Endodermal cell (in vitro differentiated cells): ENCODE measurements around the gene RPL29. TPM values are rescaled to one million over a fixed set of nuclear protein-coding genes. Genes with fewer than 3 reads are reported as not detected.

Source experiments
- DNase-seq: peaks from one replicate; pipeline ENCODE4 v3.0.0-alpha.2; 2017
- H3K27ac ChIP-seq: 2 replicates; pipeline ENCODE4 v1.5.1; 2013; ENCODE audit warnings: mild to moderate bottlenecking, low read depth, low read length, moderate library complexity
- H3K27me3 ChIP-seq: 2 replicates; pipeline ENCODE4 v1.6.1; 2013; ENCODE audit warnings: mild to moderate bottlenecking, low read length, moderate library complexity; ENCODE audit not compliant: insufficient read depth, control insufficient read depth, poor library complexity, severe bottlenecking
- H3K36me3 ChIP-seq: 2 replicates; pipeline ENCODE4 v1.7.0; 2013; ENCODE audit warnings: mild to moderate bottlenecking, low read length, moderate library complexity; ENCODE audit not compliant: control insufficient read depth, insufficient read depth
- H3K4me1 ChIP-seq: one replicate; pipeline ENCODE4 v1.7.0; 2013; ENCODE audit warnings: low read length; ENCODE audit not compliant: control insufficient read depth, insufficient read depth
- H3K4me3 ChIP-seq: 2 replicates; pipeline ENCODE4 v1.5.1; 2013; ENCODE audit warnings: mild to moderate bottlenecking, low read length, moderate library complexity
- H3K9ac ChIP-seq: 2 replicates; pipeline ENCODE4 v1.6.1; 2013; ENCODE audit warnings: mild to moderate bottlenecking, low read length, moderate library complexity; ENCODE audit not compliant: poor library complexity, severe bottlenecking; ENCODE audit errors: extremely low read depth
- H3K9me3 ChIP-seq: 2 replicates; pipeline ENCODE4 v1.6.1; 2013; ENCODE audit warnings: mild to moderate bottlenecking, low read length, moderate library complexity; ENCODE audit not compliant: control insufficient read depth
- H3K27ac Mint-ChIP-seq: 2 replicates; pipeline ENCODE4 v1.8.0; 2020; ENCODE audit warnings: mixed read lengths
- H3K27me3 Mint-ChIP-seq: 2 replicates; pipeline ENCODE4 v1.8.0; 2021; ENCODE audit warnings: mild to moderate bottlenecking, mixed read lengths; ENCODE audit not compliant: insufficient read depth
- H3K36me3 Mint-ChIP-seq: 2 replicates; pipeline ENCODE4 v1.8.0; 2020; ENCODE audit warnings: low read depth, mixed read lengths
- H3K4me1 Mint-ChIP-seq: 2 replicates; pipeline ENCODE4 v1.8.0; 2020; ENCODE audit warnings: mixed read lengths
- H3K4me3 Mint-ChIP-seq: 2 replicates; pipeline ENCODE4 v1.8.0; 2020; ENCODE audit warnings: mild to moderate bottlenecking, moderate library complexity, mixed read lengths
- H3K9me3 Mint-ChIP-seq: 2 replicates; pipeline ENCODE4 v1.8.0; 2020; ENCODE audit warnings: mild to moderate bottlenecking, mixed read lengths
- CTCF ChIP-seq: fragments of 200-600 bp; sonication (generic); conservative IDR thresholded peaks from 2 replicates; pipeline ENCODE4 v1.5.0; 2021; ENCODE audit warnings: antibody characterized with exemption, mild to moderate bottlenecking
- WGBS, 2 experiments: methylation state at CpG; one replicate each; pipeline versions ENCODE4 v1.1.5 to v1.1.7; 2013; ENCODE audit warnings: missing lambda C conversion rate in 2 of 2, mixed read lengths in 1 of 2; ENCODE audit not compliant: insufficient coverage in 1 of 2, insufficient read length in 1 of 2; 5-methylcytosine and 5-hydroxymethylcytosine counted together
- total RNA-seq, 2 donors: library from RNA; stranded (reverse); fragmentation: NEBNext Ultra II Directional in 1 of 2; extraction: Animal tissue kit (Norgen Biotek cat#: 25700) in 1 of 2; gene quantifications; 2 replicates in 1 of 2; 3 replicates in 1 of 2; pipeline ENCODE4 v1.2.1, GENCODE V29; 2021

Gene RPL29
- total RNA-seq, 2 donors from 2014 or later: 1,325 to 1,600 TPM

- Histone ChIP-seq H3K4me1 (peaks cover 21% of the 10 kb centered on the region), H3K36me3 (peaks cover 32% of the 10 kb centered on the region), H3K27ac (peak overlapping the region; percentile 53), H3K9me3 (no peaks in the 10 kb centered on the region), H3K4me3 (peak overlapping the region; percentile 88), H3K27me3 (no peaks in the 10 kb centered on the region), H3K9ac (no peak overlapping the region)
- 65 to 83% methylated on average over 2 to 4 of the region's 4 CpGs for WGBS, 2 experiments
- peaks cover 37% of the 10 kb centered on the region for H3K4me1 Mint-ChIP-seq
- no peaks in the 10 kb centered on the region for H3K27me3 Mint-ChIP-seq
- TF ChIP-seq CTCF: no peak
- H3K9me3 Mint-ChIP-seq: no peaks in the 10 kb centered on the region
- peak; percentile 41 for DNase-seq
- H3K4me3 Mint-ChIP-seq: no peak overlapping the region
- peaks cover 3% of the 10 kb centered on the region for H3K36me3 Mint-ChIP-seq
- H3K27ac Mint-ChIP-seq: no peak overlapping the region
Observed at GRCh38 chr3:51964521-51964920, 31.2 kb downstream of the RPL29 start.

GRCh38 chr3:51963951-51964451, 31.7 kb downstream of the RPL29 start:
- Histone ChIP-seq H3K27me3 (no peaks in the 10 kb centered on the region), H3K4me1 (peaks cover 21% of the 10 kb centered on the region), H3K36me3 (peaks cover 37% of the 10 kb centered on the region), H3K9ac (no peak overlapping the region), H3K4me3 (no peak overlapping the region), H3K27ac (peak overlapping the region; percentile 53), H3K9me3 (no peaks in the 10 kb centered on the region)
- peaks cover 32% of the 10 kb centered on the region for H3K4me1 Mint-ChIP-seq
- DNase-seq: peak; percentile 52
- no peak overlapping the region for H3K27ac Mint-ChIP-seq
- no peak for TF ChIP-seq CTCF
- H3K4me3 Mint-ChIP-seq: no peak overlapping the region
- no peaks in the 10 kb centered on the region for H3K27me3 Mint-ChIP-seq
- no peaks in the 10 kb centered on the region for H3K9me3 Mint-ChIP-seq
- peaks cover 3% of the 10 kb centered on the region for H3K36me3 Mint-ChIP-seq
- WGBS, 2 experiments: 54 to 64% methylated on average over 7 to 12 of the region's 12 CpGs

- peak; percentile 44 for DNase-seq
- H3K9ac ChIP-seq: no peak overlapping the region
- H3K27ac ChIP-seq: no peak overlapping the region
- Mint-ChIP-seq H3K4me3 (no peak overlapping the region), H3K4me1 (peaks cover 22% of the 10 kb centered on the region), H3K27me3 (no peaks in the 10 kb centered on the region), H3K27ac (no peak overlapping the region), H3K36me3 (peaks cover 11% of the 10 kb centered on the region), H3K9me3 (no peaks in the 10 kb centered on the region)
- 82 to 89% methylated on average over 6 of the region's 6 CpGs for WGBS, 2 experiments
- no peaks in the 10 kb centered on the region for H3K27me3 ChIP-seq
- H3K9me3 ChIP-seq: no peaks in the 10 kb centered on the region
- H3K4me1 ChIP-seq: peaks cover 21% of the 10 kb centered on the region
- H3K36me3 ChIP-seq: peaks cover 44% of the 10 kb centered on the region
- H3K4me3 ChIP-seq: no peak overlapping the region
- no peak for TF ChIP-seq CTCF
Observed at GRCh38 chr3:51962854-51963530, 32.7 kb downstream of the RPL29 start.
